Activated naive CD4-positive, alpha-beta T cell treated with anti-CD3 and anti-CD28 coated beads, Interleukin-2, amount 50 U/mL, for 24 hours (primary cell): ENCODE data around the gene GHRHR.

ENCODE experiments used
- H3K27ac Mint-ChIP-seq: one replicate; pipeline ENCODE4 v1.8.0; 2021; ENCODE audit warnings: mild to moderate bottlenecking, mixed read lengths
- H3K27me3 Mint-ChIP-seq: one replicate; pipeline ENCODE4 v1.8.0; 2021; ENCODE audit warnings: mixed read lengths
- H3K36me3 Mint-ChIP-seq: one replicate; pipeline ENCODE4 v1.8.0; 2021; ENCODE audit warnings: mixed read lengths
- H3K4me1 Mint-ChIP-seq: one replicate; pipeline ENCODE4 v1.8.0; 2021; ENCODE audit warnings: mixed read lengths
- H3K4me3 Mint-ChIP-seq: one replicate; pipeline ENCODE4 v1.8.0; 2021; ENCODE audit warnings: mild to moderate bottlenecking, mixed read lengths
- H3K9me3 Mint-ChIP-seq: one replicate; pipeline ENCODE4 v1.8.0; 2021; ENCODE audit warnings: mixed read lengths

GHRHR gene

GRCh38 chr7:30971440-30971839, 7.7 kb downstream of the GHRHR start:
- Mint-ChIP-seq H3K4me3 (no peak overlapping the region), H3K27ac (no peak overlapping the region), H3K9me3 (no peaks in the 10 kb centered on the region), H3K36me3 (no peaks in the 10 kb centered on the region), H3K4me1 (no peaks in the 10 kb centered on the region), H3K27me3 (peaks cover 8% of the 10 kb centered on the region)

DNA sequence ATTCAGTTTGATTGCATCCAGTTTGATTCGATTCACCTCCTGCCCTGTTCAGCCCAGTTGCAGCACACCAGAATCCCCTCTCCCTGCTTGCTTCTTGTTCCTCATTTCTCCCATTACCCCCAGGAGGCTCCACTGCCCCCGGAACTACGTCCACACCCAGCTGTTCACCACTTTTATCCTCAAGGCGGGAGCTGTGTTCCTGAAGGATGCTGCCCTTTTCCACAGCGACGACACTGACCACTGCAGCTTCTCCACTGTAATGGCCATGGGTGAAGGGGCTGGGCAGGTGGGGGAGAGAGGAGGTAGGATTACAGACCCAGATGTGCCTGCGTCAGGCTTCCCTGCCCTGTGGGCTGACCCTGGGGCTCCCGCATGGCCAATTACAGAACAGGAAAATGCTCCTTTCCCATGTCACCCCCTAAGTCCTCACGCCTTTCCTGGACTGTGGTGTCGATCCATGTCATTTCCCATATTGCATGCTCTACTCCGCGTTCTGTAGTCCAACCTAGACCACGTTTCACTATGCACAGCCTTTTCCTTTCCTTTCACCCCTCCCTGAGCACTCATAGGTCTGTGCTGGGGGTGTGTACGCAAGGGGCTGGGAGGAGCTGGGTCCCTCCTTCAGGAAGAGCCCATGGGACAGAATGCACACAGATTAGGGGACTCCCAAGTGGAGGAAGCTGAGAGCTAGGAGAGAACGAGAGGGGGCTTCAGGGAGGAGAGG, 8.2 kb downstream of the GHRHR start:
- Mint-ChIP-seq H3K27me3 (peaks cover 8% of the 10 kb centered on the region), H3K36me3 (no peaks in the 10 kb centered on the region), H3K9me3 (no peaks in the 10 kb centered on the region), H3K4me3 (no peak overlapping the region), H3K4me1 (no peaks in the 10 kb centered on the region), H3K27ac (no peak overlapping the region)

DNA sequence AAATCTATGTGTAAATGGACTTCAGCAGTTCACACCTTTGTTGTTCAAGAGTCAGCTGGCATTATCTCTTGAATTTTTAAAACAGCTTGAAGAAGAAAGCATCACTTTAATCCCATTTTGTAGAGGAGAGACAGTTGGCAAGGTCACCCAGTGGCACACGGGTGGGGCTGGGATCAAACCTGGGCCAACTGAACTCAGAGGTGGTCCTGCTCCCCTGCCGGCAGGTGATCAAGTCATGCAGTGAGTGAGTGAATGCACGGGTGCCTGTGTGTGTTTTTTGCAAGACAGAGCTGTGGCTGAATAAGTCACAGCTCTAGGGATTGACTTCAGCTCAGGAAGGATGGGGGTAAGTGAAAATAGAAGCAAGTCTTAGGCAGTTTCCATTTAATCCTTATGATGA, 9.5 kb downstream of the GHRHR start:
- Mint-ChIP-seq H3K9me3 (no peaks in the 10 kb centered on the region), H3K27me3 (peaks cover 6% of the 10 kb centered on the region), H3K4me3 (no peak overlapping the region), H3K36me3 (no peaks in the 10 kb centered on the region), H3K4me1 (no peaks in the 10 kb centered on the region), H3K27ac (no peak overlapping the region)

DNA sequence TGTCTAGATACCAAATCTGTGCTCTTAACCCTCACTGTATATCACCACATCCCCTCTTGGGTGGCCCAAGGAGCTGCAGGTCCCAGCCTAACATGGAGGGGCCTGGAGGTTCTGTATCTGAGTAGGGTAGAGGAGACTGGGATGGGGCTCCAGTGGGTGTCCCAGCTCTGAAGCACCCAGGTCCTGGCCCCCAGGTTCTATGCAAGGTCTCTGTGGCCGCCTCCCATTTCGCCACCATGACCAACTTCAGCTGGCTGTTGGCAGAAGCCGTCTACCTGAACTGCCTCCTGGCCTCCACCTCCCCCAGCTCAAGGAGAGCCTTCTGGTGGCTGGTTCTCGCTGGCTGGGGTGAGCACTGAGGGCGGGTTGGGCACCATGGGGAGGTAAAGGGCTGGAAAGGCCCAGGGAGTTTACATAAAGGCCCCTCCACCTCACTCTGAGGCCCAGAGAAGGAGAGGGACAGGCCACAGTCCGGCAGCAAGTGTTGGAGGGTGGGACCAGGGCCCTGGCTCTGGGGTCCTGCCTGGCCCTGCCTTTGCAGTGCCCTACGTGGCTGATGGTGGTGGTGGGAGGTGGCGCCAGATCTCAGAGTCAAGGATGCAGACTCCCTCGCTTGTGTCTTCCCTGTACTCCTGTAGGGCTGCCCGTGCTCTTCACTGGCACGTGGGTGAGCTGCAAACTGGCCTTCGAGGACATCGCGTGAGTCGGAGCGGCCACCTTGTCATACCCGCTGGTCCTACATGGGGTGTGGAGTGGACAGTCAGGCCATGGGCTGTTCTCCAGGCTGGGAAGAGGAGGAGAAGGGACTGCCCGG, 10.2 kb downstream of the GHRHR start:
- no peak overlapping the region for H3K27ac Mint-ChIP-seq
- H3K27me3 Mint-ChIP-seq, result peaks cover 6% of the 10 kb centered on the region
- H3K36me3 Mint-ChIP-seq, result no peaks in the 10 kb centered on the region

GRCh38 chr7:30974605-30975255, 11.0 kb downstream of the GHRHR start:
- Mint-ChIP-seq H3K27ac (no peak overlapping the region), H3K4me1 (no peaks in the 10 kb centered on the region), H3K36me3 (no peaks in the 10 kb centered on the region), H3K27me3 (peaks cover 8% of the 10 kb centered on the region), H3K4me3 (no peak overlapping the region), H3K9me3 (no peaks in the 10 kb centered on the region)

More for the DNA sequence above, 10.2 kb downstream of the GHRHR start:
- Mint-ChIP-seq H3K4me1 (no peaks in the 10 kb centered on the region), H3K4me3 (no peak overlapping the region), H3K9me3 (no peaks in the 10 kb centered on the region)

GRCh38 chr7:30975256-30975899, 11.6 kb downstream of the GHRHR start:
- H3K27me3 Mint-ChIP-seq, result peaks cover 9% of the 10 kb centered on the region
- no peak overlapping the region for H3K27ac Mint-ChIP-seq

DNA sequence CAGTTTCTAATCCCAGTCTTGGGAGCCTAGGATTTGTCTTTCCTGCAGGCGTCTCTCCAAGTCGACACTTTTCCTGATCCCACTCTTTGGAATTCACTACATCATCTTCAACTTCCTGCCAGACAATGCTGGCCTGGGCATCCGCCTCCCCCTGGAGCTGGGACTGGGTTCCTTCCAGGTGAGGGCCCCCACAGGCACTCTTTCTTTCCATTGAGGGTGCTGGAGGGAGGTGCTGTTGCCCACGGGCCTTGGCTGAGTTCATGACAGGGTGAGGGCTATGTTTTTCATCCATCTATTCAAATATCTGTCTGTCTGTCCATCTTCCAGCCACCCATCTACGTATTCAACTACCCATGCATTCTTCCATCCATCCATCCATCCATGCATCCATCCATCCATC, 12.6 kb downstream of the GHRHR start:
- Mint-ChIP-seq H3K27me3 (peaks cover 6% of the 10 kb centered on the region), H3K4me1 (no peaks in the 10 kb centered on the region), H3K36me3 (no peaks in the 10 kb centered on the region), H3K27ac (no peak overlapping the region), H3K9me3 (no peaks in the 10 kb centered on the region), H3K4me3 (no peak overlapping the region)

More at GRCh38 chr7:30975256-30975899, 11.6 kb downstream of the GHRHR start:
- no peaks in the 10 kb centered on the region for H3K9me3 Mint-ChIP-seq
- no peak overlapping the region for H3K4me3 Mint-ChIP-seq
- no peaks in the 10 kb centered on the region for H3K36me3 Mint-ChIP-seq
- H3K4me1 Mint-ChIP-seq, result no peaks in the 10 kb centered on the region

DNA sequence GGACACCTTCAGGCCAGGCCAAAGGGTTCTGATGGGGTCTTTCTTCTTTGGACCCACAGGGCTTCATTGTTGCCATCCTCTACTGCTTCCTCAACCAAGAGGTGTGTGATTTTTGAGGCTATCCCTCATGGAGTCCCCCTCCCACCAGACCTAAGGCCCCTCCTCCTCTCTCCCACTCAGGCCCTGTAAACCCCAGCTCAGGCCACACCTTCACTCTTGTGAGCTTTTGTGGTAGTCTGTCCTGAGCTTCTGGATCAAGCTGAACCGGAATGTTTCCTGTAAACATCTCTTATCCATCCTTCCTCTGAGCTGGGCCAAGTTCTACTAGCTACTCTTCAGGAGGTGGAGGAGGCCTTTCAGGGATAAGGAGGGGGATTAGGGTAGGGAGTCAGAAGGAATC, 13.5 kb downstream of the GHRHR start:
- no peaks in the 10 kb centered on the region for H3K9me3 Mint-ChIP-seq
- H3K27ac Mint-ChIP-seq, result no peak overlapping the region
- no peaks in the 10 kb centered on the region for H3K4me1 Mint-ChIP-seq
- H3K4me3 Mint-ChIP-seq, result no peak overlapping the region
- peaks cover 6% of the 10 kb centered on the region for H3K27me3 Mint-ChIP-seq
- H3K36me3 Mint-ChIP-seq, result no peaks in the 10 kb centered on the region

DNA sequence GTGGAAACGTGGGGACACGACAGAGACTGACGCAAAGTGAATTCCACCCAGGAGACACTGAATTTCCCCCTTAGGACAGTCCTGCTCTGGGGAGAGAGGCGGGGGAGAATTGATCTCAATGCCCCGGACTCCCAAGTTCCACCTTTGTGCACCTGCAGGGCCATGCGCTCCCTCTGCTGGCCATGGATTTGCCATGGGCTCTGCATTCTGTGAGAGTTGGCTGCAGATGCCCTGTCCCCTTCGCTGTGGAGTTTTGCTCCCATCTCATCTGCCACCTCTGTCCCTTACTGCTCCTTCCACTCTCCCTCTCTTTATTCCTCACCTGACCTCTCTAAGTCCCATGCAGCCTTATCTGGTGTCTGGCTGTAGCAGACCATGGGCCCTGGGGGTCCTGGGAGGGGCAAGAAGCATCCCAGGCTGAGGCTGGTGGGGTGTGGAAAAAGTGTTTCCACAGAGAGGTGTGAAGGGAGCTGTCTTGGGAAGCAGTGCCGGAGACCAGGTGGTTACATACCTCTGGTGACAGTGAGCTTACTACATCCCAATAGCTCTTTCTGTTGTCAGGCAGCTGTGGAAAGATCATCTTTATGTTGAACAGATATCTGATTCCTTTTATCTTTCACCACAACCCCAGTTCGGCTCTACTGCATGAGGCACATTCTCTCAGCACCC, 14.3 kb downstream of the GHRHR start:
- Mint-ChIP-seq H3K4me3 (no peak overlapping the region), H3K36me3 (no peaks in the 10 kb centered on the region), H3K27me3 (peaks cover 7% of the 10 kb centered on the region), H3K4me1 (no peaks in the 10 kb centered on the region), H3K9me3 (no peaks in the 10 kb centered on the region), H3K27ac (no peak overlapping the region)

- Mint-ChIP-seq H3K27me3 (peaks cover 8% of the 10 kb centered on the region), H3K27ac (no peak overlapping the region), H3K9me3 (no peaks in the 10 kb centered on the region), H3K4me1 (peaks cover 5% of the 10 kb centered on the region), H3K4me3 (no peak overlapping the region), H3K36me3 (no peaks in the 10 kb centered on the region)
These were observed 15.3 kb downstream of the GHRHR start for GRCh38 chr7:30979027-30979426.

- peaks cover 5% of the 10 kb centered on the region for H3K4me1 Mint-ChIP-seq
- no peaks in the 10 kb centered on the region for H3K9me3 Mint-ChIP-seq
- peaks cover 10% of the 10 kb centered on the region for H3K27me3 Mint-ChIP-seq
- H3K4me3 Mint-ChIP-seq, result no peak overlapping the region
- no peaks in the 10 kb centered on the region for H3K36me3 Mint-ChIP-seq
- H3K27ac Mint-ChIP-seq, result no peak overlapping the region
These were observed 16.4 kb downstream of the GHRHR start for GRCh38 chr7:30980194-30980593.

DNA sequence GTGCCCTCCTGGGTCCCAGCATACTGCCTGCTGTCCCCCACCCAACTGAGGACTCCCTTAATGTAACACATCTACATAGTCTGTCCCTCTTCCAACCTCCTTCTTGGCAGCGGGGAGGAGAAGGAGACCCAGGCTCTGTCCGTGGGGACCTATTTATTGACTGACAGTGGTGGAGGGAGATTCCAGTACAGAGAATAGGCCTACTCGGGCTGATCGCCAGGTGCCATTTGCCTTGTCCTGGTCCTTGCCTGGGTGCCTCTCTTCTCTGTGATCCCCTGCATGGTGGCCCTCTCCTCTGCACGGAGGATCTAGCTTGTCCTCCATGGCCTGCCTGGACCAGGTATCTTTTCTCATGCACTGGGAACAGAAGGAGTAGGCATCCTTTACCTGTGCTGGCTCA, 17.0 kb downstream of the GHRHR start:
- peaks cover 10% of the 10 kb centered on the region for H3K27me3 Mint-ChIP-seq
- H3K27ac Mint-ChIP-seq, result no peak overlapping the region
- H3K36me3 Mint-ChIP-seq, result no peaks in the 10 kb centered on the region
- H3K4me3 Mint-ChIP-seq, result no peak overlapping the region
- H3K9me3 Mint-ChIP-seq, result no peaks in the 10 kb centered on the region
- peaks cover 5% of the 10 kb centered on the region for H3K4me1 Mint-ChIP-seq

GRCh38 chr7:30983042-30983913, 19.5 kb downstream of the GHRHR start:
- Mint-ChIP-seq H3K9me3 (no peaks in the 10 kb centered on the region), H3K27ac (no peak overlapping the region), H3K27me3 (peaks cover 12% of the 10 kb centered on the region), H3K4me1 (peaks cover 5% of the 10 kb centered on the region), H3K4me3 (no peak overlapping the region), H3K36me3 (no peaks in the 10 kb centered on the region)

- no peak overlapping the region for H3K4me3 Mint-ChIP-seq
- no peak overlapping the region for H3K27ac Mint-ChIP-seq
- no peaks in the 10 kb centered on the region for H3K9me3 Mint-ChIP-seq
- H3K4me1 Mint-ChIP-seq, result peaks cover 5% of the 10 kb centered on the region
- H3K36me3 Mint-ChIP-seq, result no peaks in the 10 kb centered on the region
- peaks cover 12% of the 10 kb centered on the region for H3K27me3 Mint-ChIP-seq
These were observed 20.1 kb downstream of the GHRHR start for GRCh38 chr7:30983914-30984247.
